Measurements from ENCODE around the gene NTSR1.
A peak's percentile ranks its signal among the peaks of the same experiment; 100 is the strongest.

NTSR1 gene

GRCh38 chr20:62769346-62770071 is 60.9 kb downstream of the NTSR1 start:
- no peak for DNase-seq (ENCODE audit: low spot score)

- DNase-seq (ENCODE audit: low spot score): no peak
Measured at GRCh38 chr20:62770111-62770910, 61.7 kb downstream of the NTSR1 start.

- no peak for DNase-seq (ENCODE audit: low spot score)
Measured at GRCh38 chr20:62770916-62771315, 62.3 kb downstream of the NTSR1 start.

GRCh38 chr20:62771396-62772102 is 62.9 kb downstream of the NTSR1 start:
- no peak for DNase-seq (ENCODE audit: low spot score)

GRCh38 chr20:62772103-62772611 is 63.5 kb downstream of the NTSR1 start:
- DNase-seq (ENCODE audit: low spot score): no peak

GRCh38 chr20:62772619-62772989 is 64.0 kb downstream of the NTSR1 start:
- DNase-seq (ENCODE audit: low spot score): no peak

GRCh38 chr20:62772990-62773844 is 64.6 kb downstream of the NTSR1 start:
- no peak for DNase-seq (ENCODE audit: low spot score)

GRCh38 chr20:62773845-62774714 is 65.4 kb downstream of the NTSR1 start:
- no peak for DNase-seq (ENCODE audit: low spot score)

- DNase-seq (ENCODE audit: low spot score): no peak
Measured at GRCh38 chr20:62774762-62775161, 66.1 kb downstream of the NTSR1 start.

- DNase-seq (ENCODE audit: low spot score): no peak
Measured at GRCh38 chr20:62775206-62775605, 66.6 kb downstream of the NTSR1 start.

GRCh38 chr20:62776035-62776691 is 67.5 kb downstream of the NTSR1 start:
- no peak for DNase-seq (ENCODE audit: low spot score)

- peak; percentile 59 for DNase-seq (ENCODE audit: low spot score)
Measured at GRCh38 chr20:62776692-62777527, 68.3 kb downstream of the NTSR1 start.

- DNase-seq (ENCODE audit: low spot score): no peak
Measured at GRCh38 chr20:62777528-62777830, 68.8 kb downstream of the NTSR1 start.

GRCh38 chr20:62778058-62778457 is 69.4 kb downstream of the NTSR1 start:
- DNase-seq (ENCODE audit: low spot score): no peak

GRCh38 chr20:62778601-62779416 is 70.2 kb downstream of the NTSR1 start:
- DNase-seq (ENCODE audit: low spot score): no peak

GRCh38 chr20:62779417-62779685 is 70.7 kb downstream of the NTSR1 start:
- no peak for DNase-seq (ENCODE audit: low spot score)

GRCh38 chr20:62780204-62780603 is 71.6 kb downstream of the NTSR1 start:
- DNase-seq (ENCODE audit: low spot score): no peak

GRCh38 chr20:62780696-62781095 is 72.1 kb downstream of the NTSR1 start:
- DNase-seq (ENCODE audit: low spot score): no peak
